GM23338 (cell line): Measurements from ENCODE around the gene WWOX. TPM values are rescaled to one million over a fixed set of nuclear protein-coding genes. Genes with fewer than 3 reads are reported as not detected.

ENCODE experiments used
- ATAC-seq: fragments of 200-7000 bp; cut with Tn5 transposase; 3 replicates; pipeline ENCODE4 v1.9.1; 2020
- DNase-seq: peaks from one replicate; pipeline ENCODE4 v3.0.0-alpha.2; 2015; ENCODE audit warnings: low spot score
- H2AFZ ChIP-seq: fragments of 200-600 bp; sonication (generic); 2 replicates; pipeline ENCODE4 v1.8.0; 2016; ENCODE audit warnings: antibody characterized with exemption, mild to moderate bottlenecking, moderate library complexity
- H3F3A ChIP-seq: fragments of 200-600 bp; sonication (generic); replicated peaks from 2 replicates; pipeline ENCODE4 v1.8.0; 2017; ENCODE audit warnings: antibody characterized with exemption, mixed run types, low read depth
- H3K27ac ChIP-seq: fragments of 200-600 bp; sonication (generic); 2 replicates; pipeline ENCODE4 v1.6.1; 2016; ENCODE audit warnings: low read depth
- H3K27me3 ChIP-seq: fragments of 200-600 bp; sonication (generic); 2 replicates; pipeline ENCODE4 v1.8.0; 2016; ENCODE audit warnings: mild to moderate bottlenecking, mixed run types, moderate library complexity; ENCODE audit not compliant: insufficient read depth
- H3K36me3 ChIP-seq: fragments of 200-600 bp; sonication (generic); 2 replicates; pipeline ENCODE4 v1.8.0; 2016; ENCODE audit warnings: mild to moderate bottlenecking; ENCODE audit not compliant: insufficient read depth
- H3K4me1 ChIP-seq: fragments of 200-600 bp; sonication (generic); 2 replicates; pipeline ENCODE4 v1.8.0; 2016; ENCODE audit warnings: mild to moderate bottlenecking, moderate library complexity; ENCODE audit not compliant: insufficient read depth
- H3K4me2 ChIP-seq: fragments of 200-600 bp; sonication (generic); 2 replicates; pipeline ENCODE4 v1.7.1; 2017; ENCODE audit warnings: mixed run types
- H3K4me3 ChIP-seq: fragments of 200-600 bp; sonication (generic); 2 replicates; pipeline ENCODE4 v1.6.1; 2016; ENCODE audit warnings: mixed run types
- H3K79me2 ChIP-seq: fragments of 200-600 bp; sonication (generic); replicated peaks from 2 replicates; pipeline ENCODE4 v1.8.0; 2017; ENCODE audit warnings: mild to moderate bottlenecking; ENCODE audit not compliant: insufficient read depth
- H3K9me2 ChIP-seq: fragments of 200-600 bp; sonication (generic); 2 replicates; pipeline ENCODE4 v1.8.0; 2017; ENCODE audit not compliant: insufficient read depth
- H4K20me1 ChIP-seq: fragments of 200-600 bp; sonication (generic); replicated peaks from 2 replicates; pipeline ENCODE4 v1.8.0; 2017; ENCODE audit warnings: mild to moderate bottlenecking; ENCODE audit not compliant: insufficient read depth
- H3K27ac Mint-ChIP-seq: 2 replicates; pipeline ENCODE4 v1.8.0; 2020; ENCODE audit warnings: inconsistent platforms, mild to moderate bottlenecking, moderate library complexity, mixed read lengths
- H3K27me3 Mint-ChIP-seq: 3 replicates; pipeline ENCODE4 v1.8.0; 2022; ENCODE audit warnings: low read depth, mild to moderate bottlenecking, moderate library complexity, mixed read lengths, inconsistent platforms; ENCODE audit not compliant: insufficient read depth, poor library complexity
- H3K36me3 Mint-ChIP-seq: 3 replicates; pipeline ENCODE4 v1.8.0; 2021; ENCODE audit warnings: low read depth, mild to moderate bottlenecking, inconsistent platforms, moderate library complexity, mixed read lengths
- H3K4me1 Mint-ChIP-seq: 3 replicates; pipeline ENCODE4 v1.8.0; 2020; ENCODE audit warnings: mild to moderate bottlenecking, inconsistent platforms, mixed read lengths
- H3K4me3 Mint-ChIP-seq: 3 replicates; pipeline ENCODE4 v1.8.0; 2021; ENCODE audit warnings: moderate library complexity, mild to moderate bottlenecking, inconsistent platforms, mixed read lengths
- H3K9me3 Mint-ChIP-seq: 3 replicates; pipeline ENCODE4 v1.8.0; 2020; ENCODE audit warnings: moderate library complexity, mild to moderate bottlenecking, inconsistent platforms, mixed read lengths
- CREB1 ChIP-seq: fragments of 250-450 bp; sonication (Bioruptor Pico); IDR thresholded peaks from 2 replicates; pipeline ENCODE4 v1.5.0; 2020; ENCODE audit warnings: low read depth, mild to moderate bottlenecking, moderate library complexity
- CTCF ChIP-seq, 2 experiments: fragments of 200-600 bp in 1 of 2; sonication (generic) in 1 of 2; conservative IDR thresholded peaks; 2 replicates each; pipeline versions ENCODE4 v1.5.1 to v1.6.1; 2016 to 2017; ENCODE audit warnings: antibody characterized with exemption in 2 of 2, low read depth in 2 of 2, mild to moderate bottlenecking in 2 of 2, moderate library complexity in 1 of 2
- EZH2 ChIP-seq: fragments of 200-600 bp; sonication (generic); IDR thresholded peaks from one replicate; pipeline ENCODE4 v1.8.0; 2017; ENCODE audit warnings: antibody characterized with exemption, mild to moderate bottlenecking, low read depth; ENCODE audit not compliant: unreplicated experiment
- EZH2phosphoT487 ChIP-seq: fragments of 200-600 bp; sonication (generic); IDR thresholded peaks from one replicate; pipeline ENCODE4 v1.8.1; 2018; ENCODE audit warnings: antibody characterized with exemption; ENCODE audit not compliant: unreplicated experiment
- JUNB ChIP-seq: IDR thresholded peaks from one replicate; pipeline ENCODE4 v1.6.1; 2016; ENCODE audit warnings: antibody characterized with exemption; ENCODE audit not compliant: unreplicated experiment
- NANOG ChIP-seq: IDR thresholded peaks from 2 replicates; pipeline ENCODE4 v1.6.1; 2016; ENCODE audit warnings: antibody characterized with exemption, borderline replicate concordance
- POLR2AphosphoS5 ChIP-seq: IDR thresholded peaks from 2 replicates; pipeline ENCODE4 v1.6.1; 2016; ENCODE audit warnings: antibody characterized with exemption, low read depth
- ZNF114 ChIP-seq: fragments of 250-450 bp; sonication (Bioruptor Pico); IDR thresholded peaks from 2 replicates; pipeline ENCODE4 v1.5.0; 2020; ENCODE audit warnings: mild to moderate bottlenecking, moderate library complexity
- ZNF331 ChIP-seq: fragments of 250-450 bp; sonication (Bioruptor Pico); IDR thresholded peaks from 2 replicates; pipeline ENCODE4 v1.5.0; 2020; ENCODE audit warnings: low read depth, mild to moderate bottlenecking, moderate library complexity
- polyA plus RNA-seq: library from polyadenylated mRNA; unstranded; fragments of >200 nt; fragmentation: Nextera tagmentation; extraction: Ambion mirVana; gene quantifications from 2 replicates; pipeline ENCODE4 v1.2.1, GENCODE V29; 2016
- total RNA-seq: library from RNA; depleted of rRNA; stranded (reverse); fragments of >200 nt; shearing (Covaris generic); gene quantifications from 2 replicates; pipeline ENCODE4 v1.2.3, GENCODE V29; 2014
- TF ChIP-seq, protein P1 (sequence below): IDR thresholded peaks from 2 replicates; pipeline ENCODE4 v1.6.1; 2016; ENCODE audit warnings: antibody characterized with exemption
- TF ChIP-seq, protein P2 (sequence below): IDR thresholded peaks from one replicate; pipeline ENCODE4 v1.6.1; 2018; ENCODE audit warnings: antibody characterized with exemption; ENCODE audit not compliant: unreplicated experiment

WWOX gene
- total and polyA plus RNA-seq, 2 experiments from 2014 or later, result 10.0 to 19.3 TPM

GRCh38 chr16:78744099-78744498 lies 644.6 kb downstream of the WWOX start:
- H3K4me1 Mint-ChIP-seq, result peaks cover 8% of the 10 kb centered on the region; the same call in 2 of the 3 replicates
- Histone ChIP-seq H3K27ac (no peak overlapping the region), H3K4me2 (no peak overlapping the region), H3K4me3 (no peak overlapping the region), H3K79me2 (no peaks in the 10 kb centered on the region), H2AFZ (no peak overlapping the region), H3K27me3 (no peaks in the 10 kb centered on the region), H3K9me2 (no peaks in the 10 kb centered on the region), H3F3A (no peaks in the 10 kb centered on the region), H3K4me1 (peaks cover 4% of the 10 kb centered on the region), H4K20me1 (no peaks in the 10 kb centered on the region; the same call in 1 of the 2 replicates), H3K36me3 (no peaks in the 10 kb centered on the region)
- no peak for ATAC-seq
- no peak for DNase-seq
- no peak overlapping the region for H3K4me3 Mint-ChIP-seq
- TF ChIP-seq EZH2phosphoT487, result no peak
- TF ChIP-seq EZH2, result no peak
- no peak for TF ChIP-seq CTCF (conservative IDR thresholded peaks at IDR 0.05; ENCODE audit: low read depth in 2 of 2)
- TF ChIP-seq, protein P1, sequence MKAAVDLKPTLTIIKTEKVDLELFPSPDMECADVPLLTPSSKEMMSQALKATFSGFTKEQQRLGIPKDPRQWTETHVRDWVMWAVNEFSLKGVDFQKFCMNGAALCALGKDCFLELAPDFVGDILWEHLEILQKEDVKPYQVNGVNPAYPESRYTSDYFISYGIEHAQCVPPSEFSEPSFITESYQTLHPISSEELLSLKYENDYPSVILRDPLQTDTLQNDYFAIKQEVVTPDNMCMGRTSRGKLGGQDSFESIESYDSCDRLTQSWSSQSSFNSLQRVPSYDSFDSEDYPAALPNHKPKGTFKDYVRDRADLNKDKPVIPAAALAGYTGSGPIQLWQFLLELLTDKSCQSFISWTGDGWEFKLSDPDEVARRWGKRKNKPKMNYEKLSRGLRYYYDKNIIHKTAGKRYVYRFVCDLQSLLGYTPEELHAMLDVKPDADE, result no peak
- TF ChIP-seq ZNF114 (CRISPR knock-in tag), result no peak
- TF ChIP-seq JUNB, result no peak
- TF ChIP-seq NANOG, result no peak
- no peak for TF ChIP-seq POLR2AphosphoS5
- TF ChIP-seq CREB1 (CRISPR knock-in tag), result no peak
- no peak for TF ChIP-seq ZNF331
- no peaks in the 10 kb centered on the region for H3K36me3 Mint-ChIP-seq
- H3K27me3 Mint-ChIP-seq, result peaks cover 3% of the 10 kb centered on the region
- no peaks in the 10 kb centered on the region for H3K9me3 Mint-ChIP-seq
- no peak overlapping the region for H3K27ac Mint-ChIP-seq

- Mint-ChIP-seq H3K27ac (no peak overlapping the region), H3K4me1 (peaks cover 12% of the 10 kb centered on the region; the same call in 2 of the 3 replicates), H3K27me3 (peaks cover 3% of the 10 kb centered on the region), H3K4me3 (no peak overlapping the region), H3K9me3 (no peaks in the 10 kb centered on the region), H3K36me3 (no peaks in the 10 kb centered on the region)
- no peak overlapping the region for H3K4me2 ChIP-seq
- ATAC-seq, result no peak
- no peaks in the 10 kb centered on the region for H3F3A ChIP-seq
- peaks cover 8% of the 10 kb centered on the region for H3K4me1 ChIP-seq
- H3K36me3 ChIP-seq, result no peaks in the 10 kb centered on the region
- DNase-seq, result no peak
- no peaks in the 10 kb centered on the region for H3K27me3 ChIP-seq
- TF ChIP-seq, protein P1, result no peak
- TF ChIP-seq, protein P2, sequence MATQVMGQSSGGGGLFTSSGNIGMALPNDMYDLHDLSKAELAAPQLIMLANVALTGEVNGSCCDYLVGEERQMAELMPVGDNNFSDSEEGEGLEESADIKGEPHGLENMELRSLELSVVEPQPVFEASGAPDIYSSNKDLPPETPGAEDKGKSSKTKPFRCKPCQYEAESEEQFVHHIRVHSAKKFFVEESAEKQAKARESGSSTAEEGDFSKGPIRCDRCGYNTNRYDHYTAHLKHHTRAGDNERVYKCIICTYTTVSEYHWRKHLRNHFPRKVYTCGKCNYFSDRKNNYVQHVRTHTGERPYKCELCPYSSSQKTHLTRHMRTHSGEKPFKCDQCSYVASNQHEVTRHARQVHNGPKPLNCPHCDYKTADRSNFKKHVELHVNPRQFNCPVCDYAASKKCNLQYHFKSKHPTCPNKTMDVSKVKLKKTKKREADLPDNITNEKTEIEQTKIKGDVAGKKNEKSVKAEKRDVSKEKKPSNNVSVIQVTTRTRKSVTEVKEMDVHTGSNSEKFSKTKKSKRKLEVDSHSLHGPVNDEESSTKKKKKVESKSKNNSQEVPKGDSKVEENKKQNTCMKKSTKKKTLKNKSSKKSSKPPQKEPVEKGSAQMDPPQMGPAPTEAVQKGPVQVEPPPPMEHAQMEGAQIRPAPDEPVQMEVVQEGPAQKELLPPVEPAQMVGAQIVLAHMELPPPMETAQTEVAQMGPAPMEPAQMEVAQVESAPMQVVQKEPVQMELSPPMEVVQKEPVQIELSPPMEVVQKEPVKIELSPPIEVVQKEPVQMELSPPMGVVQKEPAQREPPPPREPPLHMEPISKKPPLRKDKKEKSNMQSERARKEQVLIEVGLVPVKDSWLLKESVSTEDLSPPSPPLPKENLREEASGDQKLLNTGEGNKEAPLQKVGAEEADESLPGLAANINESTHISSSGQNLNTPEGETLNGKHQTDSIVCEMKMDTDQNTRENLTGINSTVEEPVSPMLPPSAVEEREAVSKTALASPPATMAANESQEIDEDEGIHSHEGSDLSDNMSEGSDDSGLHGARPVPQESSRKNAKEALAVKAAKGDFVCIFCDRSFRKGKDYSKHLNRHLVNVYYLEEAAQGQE, result no peak
- TF ChIP-seq JUNB, result no peak
- no peak for TF ChIP-seq ZNF331
- no peak for TF ChIP-seq ZNF114 (CRISPR knock-in tag)
- no peak for TF ChIP-seq EZH2
- no peak overlapping the region for H3K4me3 ChIP-seq
- H4K20me1 ChIP-seq, result no peaks in the 10 kb centered on the region; the same call in 1 of the 2 replicates
- H3K79me2 ChIP-seq, result no peaks in the 10 kb centered on the region
- H3K27ac ChIP-seq, result no peak overlapping the region
- no peaks in the 10 kb centered on the region for H3K9me2 ChIP-seq
- H2AFZ ChIP-seq, result no peak overlapping the region
Observed at GRCh38 chr16:78744796-78745107, 645.3 kb downstream of the WWOX start.
